Fibroblast of lung (primary cell): Measurements from ENCODE around the gene SUMO2.

Source experiments
- EZH2 ChIP-seq: IDR thresholded peaks from 2 replicates; pipeline ENCODE4 v1.5.1; 2012; ENCODE audit warnings: low read length, control low read depth, mild to moderate bottlenecking; ENCODE audit errors: missing control alignments
- TF ChIP-seq, protein P1 (sequence below), 2 donors: IDR thresholded peaks in 1 of 2; conservative IDR thresholded peaks in 1 of 2; 1 replicate in 1 of 2; 2 replicates in 1 of 2; pipeline ENCODE4 v1.5.1; 2011 to 2012; ENCODE audit warnings: low read length in 2 of 2, control low read depth in 1 of 2, inconsistent platforms in 1 of 2, low read depth in 1 of 2, mild to moderate bottlenecking in 1 of 2

DNA sequence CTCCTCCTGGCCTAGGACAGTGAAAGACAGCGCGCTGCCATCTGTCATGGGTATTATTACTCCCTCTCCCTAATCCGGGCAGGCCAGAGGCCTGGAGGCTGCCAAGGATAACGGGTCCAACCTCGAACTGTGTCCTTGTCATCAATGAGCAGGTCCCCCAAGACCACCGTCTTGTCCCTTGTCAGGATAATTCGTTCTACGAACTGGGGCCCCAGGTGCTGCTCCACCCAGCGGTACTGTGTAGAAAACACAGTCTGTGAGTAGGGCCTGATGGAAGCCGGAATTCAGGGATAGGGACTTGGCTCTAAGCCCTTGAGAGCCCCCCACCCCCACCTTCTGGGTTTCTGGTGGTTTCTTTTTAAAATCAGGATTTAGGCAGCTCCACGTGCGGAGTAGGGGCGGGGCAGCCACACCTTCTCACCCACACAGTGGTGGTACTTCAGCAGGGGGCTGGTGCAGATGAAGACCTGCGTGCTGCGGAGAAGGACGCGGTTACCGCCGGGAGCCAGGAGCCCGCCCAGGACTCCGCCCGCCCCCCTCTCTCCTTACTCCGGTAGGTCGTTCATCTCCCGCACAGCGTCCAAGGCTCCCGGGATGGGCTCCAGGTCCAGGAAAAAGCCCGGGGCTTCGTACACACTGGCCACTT lies 52.0 kb downstream of the SUMO2 start:
- TF ChIP-seq, protein P1, sequence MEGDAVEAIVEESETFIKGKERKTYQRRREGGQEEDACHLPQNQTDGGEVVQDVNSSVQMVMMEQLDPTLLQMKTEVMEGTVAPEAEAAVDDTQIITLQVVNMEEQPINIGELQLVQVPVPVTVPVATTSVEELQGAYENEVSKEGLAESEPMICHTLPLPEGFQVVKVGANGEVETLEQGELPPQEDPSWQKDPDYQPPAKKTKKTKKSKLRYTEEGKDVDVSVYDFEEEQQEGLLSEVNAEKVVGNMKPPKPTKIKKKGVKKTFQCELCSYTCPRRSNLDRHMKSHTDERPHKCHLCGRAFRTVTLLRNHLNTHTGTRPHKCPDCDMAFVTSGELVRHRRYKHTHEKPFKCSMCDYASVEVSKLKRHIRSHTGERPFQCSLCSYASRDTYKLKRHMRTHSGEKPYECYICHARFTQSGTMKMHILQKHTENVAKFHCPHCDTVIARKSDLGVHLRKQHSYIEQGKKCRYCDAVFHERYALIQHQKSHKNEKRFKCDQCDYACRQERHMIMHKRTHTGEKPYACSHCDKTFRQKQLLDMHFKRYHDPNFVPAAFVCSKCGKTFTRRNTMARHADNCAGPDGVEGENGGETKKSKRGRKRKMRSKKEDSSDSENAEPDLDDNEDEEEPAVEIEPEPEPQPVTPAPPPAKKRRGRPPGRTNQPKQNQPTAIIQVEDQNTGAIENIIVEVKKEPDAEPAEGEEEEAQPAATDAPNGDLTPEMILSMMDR (conservative IDR thresholded peaks at IDR 0.05 in 1 of 2, IDR thresholded peaks at IDR 0.05 in 1 of 2; ENCODE audit: low read depth in 1 of 2, low read length in 2 of 2), result peak; percentile 42 to 62
- TF ChIP-seq EZH2, result no peak
